Activated CD8-positive, alpha-beta memory T cell treated with anti-CD3 and anti-CD28 coated beads for 36 hours (primary cell): Measurements from ENCODE around the gene GARIN1A. TPM values are rescaled to one million over a fixed set of nuclear protein-coding genes. Genes with fewer than 3 reads are reported as not detected.
"Not testable (repeated sequence)": the region's sequence is repeated elsewhere in the genome, so short reads cannot be mapped to it uniquely, and the experiment has no call there.

Experiments
- CTCF ChIA-PET: fragments of 350-600 bp; sonication (Branson Sonifier 250); formaldehyde crosslinking; loops from one replicate; lab custom pipeline; 2021; ENCODE audit warnings: antibody characterized with exemption; lab: Charles Lee
- POLR2A ChIA-PET: fragments of 350-600 bp; sonication (Branson Sonifier 250); formaldehyde crosslinking; loops from one replicate; lab custom pipeline; 2021; ENCODE audit warnings: antibody characterized with exemption; lab: Charles Lee
- total RNA-seq, 2 experiments: library from RNA; stranded (reverse); gene quantifications; one replicate each; pipeline ENCODE4 v1.2.3, GENCODE V29; 2021

The GARIN1A gene
- total RNA-seq, 2 experiments from 2014 or later: 0.21 to 0.30 TPM

- ChIA-PET CTCF (no interaction called here), POLR2A (interaction anchor here (0.6 kb wide), 1 partner anchor 21 kb away, joined by 3 read pairs; no protein-coding TSS in a partner anchor)
Measured at GRCh38 chr7:128679920-128680319, 7.8 kb downstream of the GARIN1A start.

GRCh38 chr7:128681794-128682537 is 9.9 kb downstream of the GARIN1A start:
- POLR2A ChIA-PET: no interaction called here
- CTCF ChIA-PET: no interaction called here

- CTCF ChIA-PET, POLR2A ChIA-PET: not testable (repeated sequence)
Measured at GRCh38 chr7:128683270-128683669, 11.2 kb downstream of the GARIN1A start.

GRCh38 chr7:128683738-128684137 is 11.6 kb downstream of the GARIN1A start:
- POLR2A ChIA-PET, CTCF ChIA-PET: not testable (repeated sequence)

GRCh38 chr7:128687131-128687530 is 15.0 kb downstream of the GARIN1A start:
- CTCF ChIA-PET: no interaction called here
- POLR2A ChIA-PET: no interaction called here

- ChIA-PET POLR2A (no interaction called here), CTCF (no interaction called here)
Measured at GRCh38 chr7:128688492-128688891, 16.4 kb downstream of the GARIN1A start.

- CTCF ChIA-PET, POLR2A ChIA-PET: not testable (repeated sequence)
Measured at GRCh38 chr7:128689161-128689935, 17.3 kb downstream of the GARIN1A start.

GRCh38 chr7:128691227-128691626 is 19.1 kb downstream of the GARIN1A start:
- ChIA-PET POLR2A (no interaction called here), CTCF (no interaction called here)

GRCh38 chr7:128692623-128693270 is 20.7 kb downstream of the GARIN1A start:
- CTCF ChIA-PET: no interaction called here
- POLR2A ChIA-PET: no interaction called here

- CTCF ChIA-PET: no interaction called here
Measured at GRCh38 chr7:128693373-128694015, 21.4 kb downstream of the GARIN1A start.

GRCh38 chr7:128694738-128695137 is 22.6 kb downstream of the GARIN1A start:
- POLR2A ChIA-PET: no interaction called here
- CTCF ChIA-PET: no interaction called here

More at GRCh38 chr7:128693373-128694015, 21.4 kb downstream of the GARIN1A start:
- POLR2A ChIA-PET: no interaction called here

- ChIA-PET POLR2A (no interaction called here), CTCF (no interaction called here)
Measured at GRCh38 chr7:128697302-128697905, 25.3 kb downstream of the GARIN1A start.

- ChIA-PET CTCF (no interaction called here), POLR2A (no interaction called here)
Measured at GRCh38 chr7:128699196-128699712, 27.2 kb downstream of the GARIN1A start.

- ChIA-PET CTCF (no interaction called here), POLR2A (no interaction called here)
Measured at GRCh38 chr7:128699895-128700294, 27.8 kb downstream of the GARIN1A start.

- CTCF ChIA-PET: no interaction called here
- POLR2A ChIA-PET: no interaction called here
Measured at GRCh38 chr7:128701062-128701785, 29.1 kb downstream of the GARIN1A start.

GRCh38 chr7:128703609-128704241 is 31.6 kb downstream of the GARIN1A start:
- POLR2A ChIA-PET: no interaction called here
- CTCF ChIA-PET: no interaction called here

GRCh38 chr7:128705891-128706333 is 33.8 kb downstream of the GARIN1A start:
- CTCF ChIA-PET: no interaction called here
- POLR2A ChIA-PET: no interaction called here

GRCh38 chr7:128707752-128708151 is 35.7 kb downstream of the GARIN1A start:
- ChIA-PET POLR2A (no interaction called here), CTCF (no interaction called here)
